Kidney (tissue), 14 donors: ENCODE data around the gene DYNC1I1. TPM values are rescaled to one million over a fixed set of nuclear protein-coding genes. Genes with fewer than 3 reads are reported as not detected.

Source experiments
- DNase-seq, 5 donors: peaks; one replicate each; pipeline ENCODE4 v3.0.0-alpha.2; 2013 to 2020
- FAIRE-seq: peaks from 2 replicates; lab custom pipeline; 2012; peaks lifted over from hg19 to GRCh38; lab: Jason Lieb, UNC
- H3K27ac ChIP-seq, 2 donors: one replicate each; pipeline ENCODE4 v1.7.0; 2013; ENCODE audit warnings: low read depth in 2 of 2, low read length in 2 of 2, inconsistent platforms in 1 of 2
- H3K27me3 ChIP-seq: one replicate; pipeline ENCODE4 v1.7.1; 2013; ENCODE audit warnings: low read length, inconsistent platforms; ENCODE audit not compliant: control insufficient read depth, insufficient read depth
- H3K36me3 ChIP-seq, 3 donors: one replicate each; pipeline versions ENCODE4 v1.7.0 to v1.7.1; 2013; ENCODE audit warnings: low read length in 3 of 3, control low read depth in 1 of 3, inconsistent platforms in 1 of 3; ENCODE audit not compliant: insufficient read depth in 3 of 3, control insufficient read depth in 2 of 3
- H3K4me1 ChIP-seq, 3 donors: one replicate each; pipeline versions ENCODE4 v1.7.0 to v1.7.1; 2013; ENCODE audit warnings: low read length in 3 of 3, inconsistent platforms in 1 of 3, low read depth in 1 of 3; ENCODE audit not compliant: control insufficient read depth in 2 of 3, insufficient read depth in 2 of 3
- H3K4me3 ChIP-seq, 3 donors: one replicate each; pipeline versions ENCODE4 v1.7.0 to v1.8.1; 2013; ENCODE audit warnings: low read length in 3 of 3, control low read depth in 1 of 3, inconsistent platforms in 1 of 3
- H3K9ac ChIP-seq, 3 donors: one replicate each; pipeline versions ENCODE4 v1.7.0 to v1.7.1; 2013; ENCODE audit warnings: low read length in 3 of 3, control low read depth in 1 of 3, inconsistent platforms in 1 of 3
- H3K9me3 ChIP-seq, 3 donors: one replicate each; pipeline versions ENCODE4 v1.7.0 to v1.7.1; 2013; ENCODE audit warnings: low read length in 3 of 3, control low read depth in 1 of 3, inconsistent platforms in 1 of 3; ENCODE audit not compliant: control insufficient read depth in 2 of 3, insufficient read depth in 1 of 3
- intact Hi-C: fragments of 100-400 bp; cut with DNase I; formaldehyde crosslinking; loops from one replicate; pipeline ENCODE4 v1.11.1; 2022
- polyA plus RNA-seq: library from polyadenylated mRNA; stranded (reverse); fragments of 350-450 nt; fragmentation: Illumina TruSeq; extraction: RNeasy Lipid Tissue Mini Kit (QIAGEN cat#74804); gene quantifications from one replicate; pipeline ENCODE4 v1.2.3, GENCODE V29; 2014; ENCODE audit warnings: low read depth, low replicate concordance; ENCODE audit not compliant: insufficient read depth
- total RNA-seq: library from RNA; stranded (reverse); fragmentation: NEBNext Ultra II Directional; extraction: Animal tissue kit (Norgen Biotek cat#: 25700); gene quantifications from one replicate; pipeline ENCODE4 v1.2.1, GENCODE V29; 2021
- TF ChIP-seq, protein P1 (sequence below): IDR thresholded peaks from 3 replicates; pipeline ENCODE4 v1.5.1; 2012; ENCODE audit warnings: mild to moderate bottlenecking, moderate library complexity, borderline replicate concordance; ENCODE audit not compliant: insufficient read depth; ENCODE audit errors: extremely low read depth
- donor health status: control.
- donor health status: control.
- donor health status: control.
- donor health status: control.
- donor health status: control.
- donor health status: DM: yes; HTN: yes; CAD: no.
- donor health status: Normal renal cell carcinoma (clear cell type).

The DYNC1I1 gene
- total and polyA plus RNA-seq, 2 donors from 2014 or later = 2.3 to 2.6 TPM

- TF ChIP-seq, protein P1, sequence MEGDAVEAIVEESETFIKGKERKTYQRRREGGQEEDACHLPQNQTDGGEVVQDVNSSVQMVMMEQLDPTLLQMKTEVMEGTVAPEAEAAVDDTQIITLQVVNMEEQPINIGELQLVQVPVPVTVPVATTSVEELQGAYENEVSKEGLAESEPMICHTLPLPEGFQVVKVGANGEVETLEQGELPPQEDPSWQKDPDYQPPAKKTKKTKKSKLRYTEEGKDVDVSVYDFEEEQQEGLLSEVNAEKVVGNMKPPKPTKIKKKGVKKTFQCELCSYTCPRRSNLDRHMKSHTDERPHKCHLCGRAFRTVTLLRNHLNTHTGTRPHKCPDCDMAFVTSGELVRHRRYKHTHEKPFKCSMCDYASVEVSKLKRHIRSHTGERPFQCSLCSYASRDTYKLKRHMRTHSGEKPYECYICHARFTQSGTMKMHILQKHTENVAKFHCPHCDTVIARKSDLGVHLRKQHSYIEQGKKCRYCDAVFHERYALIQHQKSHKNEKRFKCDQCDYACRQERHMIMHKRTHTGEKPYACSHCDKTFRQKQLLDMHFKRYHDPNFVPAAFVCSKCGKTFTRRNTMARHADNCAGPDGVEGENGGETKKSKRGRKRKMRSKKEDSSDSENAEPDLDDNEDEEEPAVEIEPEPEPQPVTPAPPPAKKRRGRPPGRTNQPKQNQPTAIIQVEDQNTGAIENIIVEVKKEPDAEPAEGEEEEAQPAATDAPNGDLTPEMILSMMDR = no peak
- peak in 2 of 5 donors; percentile 33 to 55 for DNase-seq
- Histone ChIP-seq H3K4me1 (no peaks in the 10 kb centered on the region), H3K36me3 (no peaks in the 10 kb centered on the region), H3K27me3 (no peaks in the 10 kb centered on the region), H3K9me3 (no peaks in the 10 kb centered on the region), H3K27ac (no peak overlapping the region), H3K9ac (no peak overlapping the region), H3K4me3 (no peak overlapping the region)
- intact Hi-C loops = no loop called here
- no peak for FAIRE-seq
These were observed 93.5 kb downstream of the DYNC1I1 start for GRCh38 chr7:95865716-95866371.

GRCh38 chr7:95867309-95867708 lies 95.0 kb downstream of the DYNC1I1 start:
- no peak overlapping the region for H3K27ac ChIP-seq
- DNase-seq (peak in 1 of 5 donors; percentile 5), FAIRE-seq (no peak)
- H3K36me3 ChIP-seq = no peaks in the 10 kb centered on the region
- intact Hi-C loops = no loop called here
- H3K4me1 ChIP-seq = no peaks in the 10 kb centered on the region
- no peaks in the 10 kb centered on the region for H3K27me3 ChIP-seq
- no peak overlapping the region for H3K9ac ChIP-seq
- TF ChIP-seq, protein P1 = no peak
- H3K4me3 ChIP-seq = no peak overlapping the region
- no peaks in the 10 kb centered on the region for H3K9me3 ChIP-seq

GRCh38 chr7:95871075-95871848 lies 98.9 kb downstream of the DYNC1I1 start:
- no peaks in the 10 kb centered on the region for H3K36me3 ChIP-seq
- H3K4me1 ChIP-seq = no peaks in the 10 kb centered on the region
- TF ChIP-seq, protein P1 = peak; percentile 59
- FAIRE-seq = no peak
- intact Hi-C loops = loop anchor here (10.0 kb wide), 1 partner anchor 146 kb away; no protein-coding TSS in a partner anchor
- peak in 3 of 5 donors; percentile 58 to 86 (median 73) for DNase-seq
- no peaks in the 10 kb centered on the region for H3K9me3 ChIP-seq
- no peak overlapping the region for H3K9ac ChIP-seq
- H3K27me3 ChIP-seq = no peaks in the 10 kb centered on the region
- H3K27ac ChIP-seq = no peak overlapping the region
- H3K4me3 ChIP-seq = no peak overlapping the region
